Ovary (tissue), 3 donors: Measurements from ENCODE around the gene MBD3L3.
"Not testable (repeated sequence)": the region's sequence is repeated elsewhere in the genome, so short reads cannot be mapped to it uniquely, and the experiment has no call there.

Experiments used
- CTCF ChIP-seq, 3 donors: fragments of 450-650 bp in 2 of 3; fragments of 200-600 bp in 1 of 3; IDR thresholded peaks; one replicate each; pipeline versions ENCODE4 v1.5.1 to v1.8.0; 2016 to 2022; ENCODE audit warnings: antibody characterized with exemption in 3 of 3, mild to moderate bottlenecking in 1 of 3
- POLR2A ChIP-seq: fragments of 450-650 bp; IDR thresholded peaks from one replicate; pipeline ENCODE4 v1.6.1; 2017; ENCODE audit warnings: antibody characterized with exemption, mild to moderate bottlenecking, moderate library complexity
- donor health status: DM: no; HTN: no; CAD: no.

- not testable (repeated sequence) for TF ChIP-seq POLR2A; CTCF (IDR thresholded peaks at IDR 0.05)
Measured at GRCh38 chr19:7058576-7058975, at the start of gene MBD3L3.
